H1 (cell line): Measurements from ENCODE around the gene SESN1. TPM values are rescaled to one million over a fixed set of nuclear protein-coding genes. Genes with fewer than 3 reads are reported as not detected.

ENCODE experiments used
- CTCF ChIA-PET: fragments of 300-600 bp; sonication (Branson Sonifier 250); formaldehyde crosslinking; loops from one replicate; lab custom pipeline; 2021; ENCODE audit not compliant: partially characterized antibody; lab: Charles Lee
- POLR2A ChIA-PET: fragments of 300-600 bp; sonication (Branson Sonifier 250); formaldehyde crosslinking; loops from one replicate; lab custom pipeline; 2021; ENCODE audit warnings: inconsistent platforms; ENCODE audit not compliant: partially characterized antibody; lab: Charles Lee
- DNase-seq, 2 experiments: peaks; one replicate each; pipeline versions ENCODE4 v3.0.0 to v3.0.0-alpha.2; 2010 to 2022; ENCODE audit warnings: low spot score in 2 of 2, low read depth in 1 of 2, mixed read lengths in 1 of 2
- FAIRE-seq: peaks from 2 replicates; lab custom pipeline; 2011; peaks lifted over from hg19 to GRCh38; lab: Jason Lieb, UNC
- H2AFZ ChIP-seq: 2 replicates; pipeline ENCODE4 v1.8.1; 2012; ENCODE audit warnings: low read length, inconsistent platforms
- H2AK5ac ChIP-seq: 2 replicates; pipeline ENCODE4 v1.6.1; 2013; ENCODE audit warnings: low read depth, low read length
- H2BK120ac ChIP-seq: replicated peaks from 2 replicates; pipeline ENCODE3; 2013; ENCODE audit warnings: low read depth, low read length, inconsistent platforms
- H2BK12ac ChIP-seq: 2 replicates; pipeline ENCODE4 v1.6.1; 2013; ENCODE audit warnings: low read depth, low read length
- H2BK15ac ChIP-seq: 2 replicates; pipeline ENCODE4 v1.6.1; 2013; ENCODE audit warnings: low read length
- H2BK20ac ChIP-seq: 2 replicates; pipeline ENCODE4 v1.6.1; 2013; ENCODE audit warnings: low read length
- H2BK5ac ChIP-seq: 2 replicates; pipeline ENCODE4 v1.6.1; 2013; ENCODE audit warnings: low read depth, low read length
- H3K14ac ChIP-seq: 2 replicates; pipeline ENCODE4 v1.6.1; 2013; ENCODE audit warnings: inconsistent platforms; ENCODE audit not compliant: insufficient read length
- H3K18ac ChIP-seq: 2 replicates; pipeline ENCODE4 v1.6.1; 2013; ENCODE audit warnings: low read length; ENCODE audit errors: extremely low read depth
- H3K23ac ChIP-seq: 2 replicates; pipeline ENCODE4 v1.6.1; 2013; ENCODE audit warnings: inconsistent platforms; ENCODE audit not compliant: insufficient read length
- H3K23me2 ChIP-seq: 2 replicates; pipeline ENCODE4 v1.6.1; 2013; ENCODE audit warnings: low read depth, low read length
- H3K27ac ChIP-seq: 2 replicates; pipeline ENCODE4 v1.6.1; 2011; ENCODE audit warnings: low read depth, low read length, inconsistent platforms
- H3K27me3 ChIP-seq, 4 experiments: replicated peaks in 1 of 4; 1 replicate in 1 of 4; 2 replicates in 3 of 4; pipeline versions ENCODE4 v1.6.1 to v1.8.1; 2011 to 2013; ENCODE audit warnings: low read length in 3 of 4, mild to moderate bottlenecking in 3 of 4, inconsistent platforms in 2 of 4, mixed read lengths in 2 of 4, moderate library complexity in 1 of 4; ENCODE audit not compliant: control insufficient read depth in 3 of 4, insufficient read depth in 3 of 4; ENCODE audit errors: extremely low read depth in 1 of 4
- H3K36me3 ChIP-seq, 4 experiments: 2 replicates each; pipeline versions ENCODE4 v1.6.1 to v1.8.1; 2011 to 2013; ENCODE audit warnings: mild to moderate bottlenecking in 4 of 4, low read length in 3 of 4, moderate library complexity in 2 of 4, control low read depth in 1 of 4, inconsistent platforms in 1 of 4; ENCODE audit not compliant: insufficient read depth in 4 of 4, control insufficient read depth in 2 of 4
- H3K4ac ChIP-seq: replicated peaks from 2 replicates; pipeline ENCODE3; 2013; ENCODE audit warnings: low read length, low read depth, mixed read lengths, inconsistent platforms; ENCODE audit not compliant: insufficient read length
- H3K4me1 ChIP-seq, 4 experiments: replicated peaks in 1 of 4; 1 replicate in 1 of 4; 2 replicates in 3 of 4; pipeline versions ENCODE4 v1.6.1 to v1.8.1; 2011 to 2013; ENCODE audit warnings: low read length in 3 of 4, inconsistent platforms in 2 of 4, mixed read lengths in 1 of 4; ENCODE audit not compliant: insufficient read depth in 4 of 4, control insufficient read depth in 3 of 4
- H3K4me2 ChIP-seq, 2 experiments: 2 replicates each; pipeline versions ENCODE4 v1.6.1 to v1.8.1; 2011 to 2013; ENCODE audit warnings: low read depth in 2 of 2, low read length in 2 of 2, control low read depth in 1 of 2, inconsistent platforms in 1 of 2, mild to moderate bottlenecking in 1 of 2; ENCODE audit not compliant: insufficient read depth in 1 of 2
- H3K4me3 ChIP-seq, 4 experiments: fragments of 200-600, 300-600 bp in 1 of 4; sonication (generic), shearing (Covaris generic), sonication (Bioruptor Twin) in 1 of 4; 2 replicates each; pipeline versions ENCODE4 v1.5.1 to v1.8.1; 2011 to 2016; ENCODE audit warnings: low read length in 4 of 4, low read depth in 3 of 4, control low read depth in 2 of 4, inconsistent platforms in 2 of 4, mild to moderate bottlenecking in 2 of 4, mixed read lengths in 1 of 4, moderate library complexity in 1 of 4; ENCODE audit not compliant: insufficient read depth in 2 of 4; ENCODE audit errors: extremely low read depth in 1 of 4
- H3K56ac ChIP-seq: replicated peaks from 2 replicates; pipeline ENCODE3; 2013; ENCODE audit warnings: low read depth, mild to moderate bottlenecking, mixed read lengths, low read length, inconsistent platforms; ENCODE audit not compliant: insufficient read length
- H3K79me1 ChIP-seq: 2 replicates; pipeline ENCODE4 v1.6.1; 2013; ENCODE audit warnings: low read depth, low read length, control low read depth
- H3K79me2 ChIP-seq, 2 experiments: 2 replicates each; pipeline versions ENCODE4 v1.6.1 to v1.8.1; 2012 to 2013; ENCODE audit warnings: low read length in 2 of 2, mild to moderate bottlenecking in 2 of 2, inconsistent platforms in 1 of 2; ENCODE audit not compliant: insufficient read depth in 2 of 2, control insufficient read depth in 1 of 2
- H3K9ac ChIP-seq, 4 experiments: replicated peaks in 1 of 4; 1 replicate in 1 of 4; 2 replicates in 3 of 4; pipeline versions ENCODE4 v1.6.1 to v1.8.1; 2011 to 2013; ENCODE audit warnings: low read depth in 3 of 4, low read length in 3 of 4, control low read depth in 2 of 4, mild to moderate bottlenecking in 2 of 4, moderate library complexity in 2 of 4, inconsistent platforms in 1 of 4; ENCODE audit errors: extremely low read depth in 1 of 4
- H3K9me3 ChIP-seq, 2 experiments: 2 replicates each; pipeline versions ENCODE4 v1.6.1 to v1.8.1; 2012 to 2013; ENCODE audit warnings: mild to moderate bottlenecking in 2 of 2, moderate library complexity in 2 of 2, control low read depth in 1 of 2, inconsistent platforms in 1 of 2, low read depth in 1 of 2, low read length in 1 of 2, mixed read lengths in 1 of 2; ENCODE audit not compliant: insufficient read depth in 2 of 2
- H4K20me1 ChIP-seq, 2 experiments: replicated peaks in 1 of 2; 2 replicates each; pipeline versions ENCODE3 to v1.8.1; 2011 to 2013; ENCODE audit warnings: inconsistent platforms in 2 of 2, low read length in 2 of 2, mild to moderate bottlenecking in 1 of 2; ENCODE audit not compliant: insufficient read depth in 2 of 2, control insufficient read depth in 1 of 2
- H4K5ac ChIP-seq: 2 replicates; pipeline ENCODE4 v1.6.1; 2013; ENCODE audit warnings: low read length, low read depth, mixed read lengths, inconsistent platforms; ENCODE audit not compliant: insufficient read length
- H4K8ac ChIP-seq: 2 replicates; pipeline ENCODE4 v1.8.0; 2013; ENCODE audit warnings: mild to moderate bottlenecking, moderate library complexity, low read length, inconsistent platforms; ENCODE audit not compliant: insufficient read depth; ENCODE audit errors: extremely low read depth
- H4K91ac ChIP-seq: replicated peaks from 2 replicates; pipeline ENCODE3; 2013; ENCODE audit warnings: low read length, mixed read lengths, inconsistent platforms; ENCODE audit not compliant: insufficient read length
- ATF3 ChIP-seq: IDR thresholded peaks from 2 replicates; pipeline ENCODE4 v1.6.1; 2011; ENCODE audit warnings: low read depth, mild to moderate bottlenecking, low read length; ENCODE audit not compliant: insufficient read depth
- CREB1 ChIP-seq: IDR thresholded peaks from 2 replicates; pipeline ENCODE4 v1.6.1; 2012; ENCODE audit warnings: inconsistent platforms
- EZH2 ChIP-seq: fragments of 200-600 bp; sonication (generic); IDR thresholded peaks from 2 replicates; pipeline ENCODE4 v1.7.1; 2012; ENCODE audit warnings: low read depth, mild to moderate bottlenecking, moderate library complexity, low read length, inconsistent platforms; ENCODE audit not compliant: severe bottlenecking
- GTF2F1 ChIP-seq: IDR thresholded peaks from 2 replicates; pipeline ENCODE4 v1.6.1; 2012; ENCODE audit warnings: low read depth, low read length, improper control_type of control experiment, borderline replicate concordance
- HDAC2 ChIP-seq, 2 experiments: fragments of 300-600 bp in 1 of 2; sonication (generic) in 1 of 2; IDR thresholded peaks; 2 replicates each; pipeline ENCODE4 v1.6.1; 2011 to 2012; ENCODE audit warnings: low read depth in 2 of 2, low read length in 2 of 2, mild to moderate bottlenecking in 2 of 2, moderate library complexity in 2 of 2, borderline replicate concordance in 1 of 2, inconsistent platforms in 1 of 2
- NANOG ChIP-seq: IDR thresholded peaks from 2 replicates; pipeline ENCODE4 v1.6.1; 2011; ENCODE audit warnings: low read length, low read depth, mild to moderate bottlenecking, inconsistent platforms; ENCODE audit not compliant: insufficient read depth, poor library complexity, severe bottlenecking
- NRF1 ChIP-seq: IDR thresholded peaks from 2 replicates; pipeline ENCODE4 v1.6.1; 2011; ENCODE audit warnings: mild to moderate bottlenecking, low read depth, low read length, improper control_type of control experiment
- RAD21 ChIP-seq, 2 experiments: IDR thresholded peaks in 1 of 2; conservative IDR thresholded peaks in 1 of 2; 2 replicates each; pipeline ENCODE4 v1.6.1; 2011; ENCODE audit warnings: low read depth in 2 of 2, low read length in 2 of 2, improper control_type of control experiment in 1 of 2, inconsistent platforms in 1 of 2, mild to moderate bottlenecking in 1 of 2, moderate library complexity in 1 of 2
- SP4 ChIP-seq: IDR thresholded peaks from 2 replicates; pipeline ENCODE4 v1.6.1; 2012; ENCODE audit warnings: low read length, inconsistent platforms
- TAF1 ChIP-seq: IDR thresholded peaks from 2 replicates; pipeline ENCODE4 v1.6.1; 2011; ENCODE audit warnings: mild to moderate bottlenecking, low read depth, low read length
- WGBS, 2 experiments: shearing (Covaris generic) in 1 of 2; methylation state at CpG; one replicate each; pipeline versions ENCODE4 v1.1.6 to v1.1.7; 2013 to 2015; ENCODE audit warnings: low lambda C conversion rate in 2 of 2, mixed read lengths in 2 of 2, inconsistent platforms in 1 of 2, low coverage in 1 of 2, missing lambda C conversion rate in 1 of 2; ENCODE audit not compliant: insufficient replicate concordance in 2 of 2, insufficient coverage in 1 of 2, insufficient read length in 1 of 2; ENCODE audit errors: extremely low coverage in 1 of 2, missing lambda C conversion rate in 1 of 2; 5-methylcytosine and 5-hydroxymethylcytosine counted together
- polyA plus RNA-seq, 7 experiments: library from polyadenylated mRNA; depleted of rRNA in 3 of 7; stranded (reverse) in 5 of 7; unstranded in 2 of 7; fragments of >200 nt in 5 of 7; fragments of 200-250 nt in 2 of 7; gene quantifications; 1 replicate in 5 of 7; 2 replicates in 1 of 7; 4 replicates in 1 of 7; pipeline versions ENCODE4 v1.2.1 to v1.2.3, GENCODE V29; 2011 to 2013; ENCODE audit warnings: missing spikeins in 2 of 7, mixed read lengths in 2 of 7
- total RNA-seq: library from RNA; stranded (reverse); fragmentation: NEBNext Ultra II Directional; extraction: Animal tissue kit (Norgen Biotek cat#: 25700); gene quantifications from 2 replicates; pipeline ENCODE4 v1.2.1, GENCODE V29; 2021

SESN1 gene
- total and polyA plus RNA-seq, 2 of the 8 experiments (the other 6 are each of a cell fraction or from before 2014, with no cell fraction given), result 12.8 to 15.6 TPM

DNA sequence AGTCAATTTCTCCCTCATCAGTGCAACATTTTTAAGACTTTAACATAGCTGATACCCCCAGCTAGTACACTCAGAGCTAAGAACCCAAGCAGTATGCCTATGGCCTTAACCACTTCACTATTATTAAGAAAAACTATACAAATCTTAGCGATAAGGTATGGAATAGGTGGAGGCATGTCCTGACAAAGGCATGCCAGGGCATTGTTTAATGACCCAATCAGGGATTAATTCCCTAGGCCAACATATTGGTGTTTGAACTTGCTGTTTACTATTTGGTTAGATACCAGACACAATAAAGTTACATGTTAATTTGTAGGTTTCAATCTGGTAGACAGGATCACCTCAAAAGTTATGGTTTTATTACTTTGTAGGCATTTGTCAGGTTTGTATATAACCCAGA, 153.4 kb downstream of the SESN1 start:
- Histone ChIP-seq H3K18ac (no peak overlapping the region), H3K79me1 (no peaks in the 10 kb centered on the region), H4K5ac (no peak overlapping the region), H3K79me2 (no peaks in the 10 kb centered on the region), H3K4me1 (peaks cover 2 to 6% (median 3%) of the 10 kb centered on the region in 4 experiments), H4K91ac (no peak overlapping the region), H3K23me2 (no peaks in the 10 kb centered on the region), H2BK20ac (no peak overlapping the region), H2BK5ac (no peak overlapping the region), H2AFZ (no peak overlapping the region), H3K56ac (no peak overlapping the region), H3K27me3 (no peaks in the 10 kb centered on the region), H3K4ac (no peak overlapping the region), H4K8ac (no peak overlapping the region), H2BK120ac (no peak overlapping the region), H3K9me3 (no peaks in the 10 kb centered on the region), H3K9ac (no peak overlapping the region), H2BK15ac (no peak overlapping the region), H3K4me3 (no peak overlapping the region), H3K36me3 (no peaks in the 10 kb centered on the region), H2AK5ac (no peak overlapping the region), H3K4me2 (no peak overlapping the region), H2BK12ac (no peak overlapping the region), H3K23ac (no peak overlapping the region), H3K27ac (no peak overlapping the region), H3K14ac (no peak overlapping the region), H4K20me1 (no peaks in the 10 kb centered on the region)
- TF ChIP-seq HDAC2 (IDR thresholded peaks at IDR 0.05; ENCODE audit: borderline replicate concordance in 1 of 2, low read depth in 2 of 2, low read length in 2 of 2) (no peak), NRF1 (no peak), ATF3 (no peak), RAD21 (IDR thresholded peaks at IDR 0.05 in 1 of 2, conservative IDR thresholded peaks at IDR 0.05 in 1 of 2; ENCODE audit: low read depth in 2 of 2, low read length in 2 of 2) (no peak), CREB1 (no peak), SP4 (no peak), TAF1 (no peak), NANOG (no peak), EZH2 (no peak), GTF2F1 (no peak)
- POLR2A ChIA-PET, result no interaction called here
- CTCF ChIA-PET, result interaction anchor here (0.7 to 1.5 kb wide), 3 partner anchors 26 to 417 kb away, joined by 3 read pairs; no protein-coding TSS in a partner anchor
- DNase-seq, result no peak
- WGBS, 2 experiments, result 96% methylated on average over 1 of the region's 1 CpG; no CpG with 5 or more reads in 1 of the 2 experiments
- no peak for FAIRE-seq
